HCT116 (cell line): ENCODE results near the gene DZIP3. TPM values are rescaled to one million over a fixed set of nuclear protein-coding genes. Genes with fewer than 3 reads are reported as not detected.

Experiments
- ATAC-seq: fragments of 200-7000 bp; cut with Tn5 transposase; 2 replicates; pipeline ENCODE4 v1.9.1; 2020; ENCODE audit warnings: mild to moderate bottlenecking, moderate library complexity
- BruUV-seq: library from RNA; stranded (reverse); fragments of 400-500 nt; replicated peaks from 2 replicates; lab custom pipeline; 2021; lab: Mats Ljungman, UMichigan
- CTCF ChIA-PET: fragments of 300-600 bp; sonication (Branson Sonifier 250); formaldehyde crosslinking; loops from one replicate; lab custom pipeline; 2021; ENCODE audit warnings: antibody characterized with exemption; lab: Charles Lee
- POLR2A ChIA-PET: fragments of 300-600, 350-600 bp; sonication (Branson Sonifier 250); formaldehyde crosslinking; loops from one replicate; lab custom pipeline; 2021; ENCODE audit warnings: antibody characterized with exemption; lab: Charles Lee
- RAD21 ChIA-PET, 2 experiments: fragments of 300-600 bp; sonication (Branson Sonifier 250); formaldehyde crosslinking; loops; one replicate each; lab custom pipeline; 2023; ENCODE audit warnings: low total read pairs in 2 of 2; ENCODE audit not compliant: uncharacterized antibody in 2 of 2, unreplicated experiment in 2 of 2, low non-redundant PET in 1 of 2; lab: Charles Lee
- DNase-seq: peaks from one replicate; pipeline ENCODE4 v3.0.0-alpha.2; 2010; ENCODE audit warnings: low read depth, low spot score
- H2AFZ ChIP-seq: fragments of 200-600 bp; shearing (Covaris generic), sonication (generic); 2 replicates; pipeline ENCODE4 v1.6.1; 2017; ENCODE audit warnings: low read depth, mixed run types, mixed read lengths, antibody characterized with exemption, low read length; ENCODE audit not compliant: poor library complexity, severe bottlenecking
- H3K27ac ChIP-seq: 2 replicates; pipeline ENCODE4 v1.5.1; 2012; ENCODE audit warnings: low read depth, low read length
- H3K27me3 ChIP-seq: fragments of 200-600 bp; sonication (generic); 2 replicates; pipeline ENCODE4 v1.6.1; 2016; ENCODE audit warnings: mixed run types, low read length, mixed read lengths; ENCODE audit not compliant: insufficient read depth
- H3K36me3 ChIP-seq, 2 experiments: fragments of 200-500 bp in 1 of 2; fragments of 200-600 bp in 1 of 2; sonication (Bioruptor generic) in 1 of 2; sonication (generic) in 1 of 2; 2 replicates each; pipeline versions ENCODE4 v1.5.1 to v1.6.1; 2014 to 2016; ENCODE audit warnings: low read length in 2 of 2, inconsistent platforms in 1 of 2, mixed read lengths in 1 of 2, mixed run types in 1 of 2; ENCODE audit not compliant: insufficient read depth in 2 of 2, control insufficient read depth in 1 of 2
- H3K4me1 ChIP-seq, 2 experiments: fragments of 200-600 bp in 1 of 2; sonication (generic) in 1 of 2; 2 replicates each; pipeline versions ENCODE4 v1.5.1 to v1.6.1; 2012 to 2017; ENCODE audit warnings: low read length in 2 of 2, inconsistent platforms in 1 of 2, mild to moderate bottlenecking in 1 of 2, mixed read lengths in 1 of 2, mixed run types in 1 of 2, moderate library complexity in 1 of 2; ENCODE audit not compliant: insufficient read depth in 2 of 2, control insufficient read depth in 1 of 2
- H3K4me2 ChIP-seq: fragments of 200-600 bp; sonication (generic); 2 replicates; pipeline ENCODE4 v1.6.1; 2017; ENCODE audit warnings: mixed run types, low read length, mixed read lengths
- H3K4me3 ChIP-seq, 2 experiments: fragments of 200-600 bp in 1 of 2; sonication (generic) in 1 of 2; replicated peaks in 1 of 2; 2 replicates each; pipeline ENCODE4 v1.5.1; 2011 to 2016; ENCODE audit warnings: low read length in 2 of 2, control low read depth in 1 of 2, low read depth in 1 of 2, mild to moderate bottlenecking in 1 of 2, mixed read lengths in 1 of 2, mixed run types in 1 of 2
- H3K79me2 ChIP-seq: fragments of 200-600 bp; sonication (generic); 2 replicates; pipeline ENCODE4 v1.6.1; 2017; ENCODE audit warnings: mild to moderate bottlenecking, mixed run types, low read length, moderate library complexity, mixed read lengths; ENCODE audit not compliant: insufficient read depth
- H3K9ac ChIP-seq: fragments of 200-600 bp; sonication (generic); 2 replicates; pipeline ENCODE4 v1.6.1; 2016; ENCODE audit warnings: low read length, mixed read lengths
- H3K9me2 ChIP-seq: fragments of 200-600 bp; sonication (generic), shearing (Covaris generic); 2 replicates; pipeline ENCODE4 v1.6.1; 2017; ENCODE audit warnings: mixed run types, mild to moderate bottlenecking, moderate library complexity; ENCODE audit not compliant: insufficient read depth
- H3K9me3 ChIP-seq, 2 experiments: fragments of 200-500 bp in 1 of 2; fragments of 200-600 bp in 1 of 2; sonication (Bioruptor generic) in 1 of 2; sonication (generic) in 1 of 2; 2 replicates each; pipeline ENCODE4 v1.6.1; 2014 to 2017; ENCODE audit warnings: low read length in 2 of 2, mixed read lengths in 2 of 2, inconsistent platforms in 1 of 2, low read depth in 1 of 2, mild to moderate bottlenecking in 1 of 2, mixed run types in 1 of 2, moderate library complexity in 1 of 2; ENCODE audit not compliant: control insufficient read depth in 1 of 2, insufficient read depth in 1 of 2
- H4K20me1 ChIP-seq: fragments of 200-600 bp; sonication (generic), shearing (Covaris generic); 2 replicates; pipeline ENCODE4 v1.6.1; 2017; ENCODE audit warnings: mixed run types, mild to moderate bottlenecking, moderate library complexity; ENCODE audit not compliant: insufficient read depth
- ATF3 ChIP-seq: IDR thresholded peaks from 2 replicates; pipeline ENCODE4 v1.6.1; 2012
- CEBPB ChIP-seq: IDR thresholded peaks from 2 replicates; pipeline ENCODE4 v1.6.1; 2012; ENCODE audit warnings: low read depth
- EGR1 ChIP-seq: IDR thresholded peaks from 2 replicates; pipeline ENCODE4 v1.6.1; 2012; ENCODE audit warnings: low read depth
- EZH2 ChIP-seq: fragments of 200-600 bp; sonication (generic); IDR thresholded peaks from 2 replicates; pipeline ENCODE4 v1.6.1; 2017; ENCODE audit warnings: antibody characterized with exemption, mixed run types
- EZH2phosphoT487 ChIP-seq: fragments of 200-600 bp; IDR thresholded peaks from 2 replicates; pipeline ENCODE4 v1.6.1; 2018; ENCODE audit warnings: antibody characterized with exemption, borderline replicate concordance
- JUND ChIP-seq: IDR thresholded peaks from 2 replicates; pipeline ENCODE4 v1.6.1; 2012
- POLR2A ChIP-seq: IDR thresholded peaks from 2 replicates; pipeline ENCODE4 v1.7.0; 2011; ENCODE audit warnings: borderline replicate concordance; ENCODE audit not compliant: insufficient read depth, insufficient read length; ENCODE audit errors: extremely low read depth
- POLR2AphosphoS5 ChIP-seq: IDR thresholded peaks from 2 replicates; pipeline ENCODE4 v1.6.1; 2011; ENCODE audit warnings: mild to moderate bottlenecking, low read depth, low read length, moderate library complexity
- RAD21 ChIP-seq: IDR thresholded peaks from 2 replicates; pipeline ENCODE4 v1.6.1; 2012; ENCODE audit warnings: low read depth, mild to moderate bottlenecking
- REST ChIP-seq: IDR thresholded peaks from 2 replicates; pipeline ENCODE4 v1.6.1; 2012; ENCODE audit warnings: low read depth
- SRF ChIP-seq: IDR thresholded peaks from 2 replicates; pipeline ENCODE4 v1.6.1; 2012; ENCODE audit warnings: low read depth
- TCF7L2 ChIP-seq: IDR thresholded peaks from 2 replicates; pipeline ENCODE4 v1.7.0; 2011; ENCODE audit warnings: borderline replicate concordance, inconsistent platforms; ENCODE audit not compliant: insufficient read depth, insufficient read length; ENCODE audit errors: extremely low read depth
- ZNF274 ChIP-seq: fragments of 200-500 bp; sonication (Bioruptor generic); IDR thresholded peaks from 2 replicates; pipeline ENCODE4 v1.6.1; 2014; ENCODE audit warnings: mild to moderate bottlenecking, low read depth, low read length, inconsistent platforms
- intact Hi-C: fragments of 100-400 bp; cut with micrococcal nuclease; formaldehyde crosslinking; loops from 2 replicates; pipeline ENCODE4 v1.10.0; 2022
- total RNA-seq: library from RNA; stranded (reverse); gene quantifications from one replicate; pipeline ENCODE4 v1.2.1, GENCODE V29; 2021; ENCODE audit not compliant: unreplicated experiment
- TF ChIP-seq, protein P1 (sequence below): IDR thresholded peaks from 2 replicates; pipeline ENCODE4 v1.6.1; 2012

The DZIP3 gene
- total RNA-seq, 1 experiment from 2014 or later = 19.4 TPM

GRCh38 chr3:108608750-108609149 is 19.2 kb downstream of the DZIP3 start:
- no peak overlapping the region for H3K4me2 ChIP-seq

GRCh38 chr3:108610651-108611050 is 21.1 kb downstream of the DZIP3 start:
- no TSS peak for BruUV-seq
- H3K9me3 ChIP-seq = no peaks in the 10 kb centered on the region
- TF ChIP-seq, protein P1, sequence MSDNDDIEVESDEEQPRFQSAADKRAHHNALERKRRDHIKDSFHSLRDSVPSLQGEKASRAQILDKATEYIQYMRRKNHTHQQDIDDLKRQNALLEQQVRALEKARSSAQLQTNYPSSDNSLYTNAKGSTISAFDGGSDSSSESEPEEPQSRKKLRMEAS = no peak
- no peak for TF ChIP-seq EZH2
- no peak for TF ChIP-seq CEBPB
- no peak for TF ChIP-seq TCF7L2
- no peak for TF ChIP-seq POLR2AphosphoS5
- TF ChIP-seq RAD21 = no peak
- TF ChIP-seq JUND = no peak
- no peak for TF ChIP-seq REST
- TF ChIP-seq ZNF274 = no peak
- no peak for TF ChIP-seq EZH2phosphoT487
- TF ChIP-seq EGR1 = no peak
- no peak for TF ChIP-seq SRF

More at GRCh38 chr3:108608750-108609149, 19.2 kb downstream of the DZIP3 start:
- Histone ChIP-seq H3K4me3 (no peak overlapping the region), H3K9me3 (no peaks in the 10 kb centered on the region), H2AFZ (no peak overlapping the region), H3K9me2 (no peaks in the 10 kb centered on the region), H3K36me3 (no peaks in the 10 kb centered on the region), H4K20me1 (no peaks in the 10 kb centered on the region), H3K27me3 (no peaks in the 10 kb centered on the region), H3K4me1 (no peaks in the 10 kb centered on the region), H3K9ac (no peak overlapping the region), H3K79me2 (no peaks in the 10 kb centered on the region), H3K27ac (no peak overlapping the region)
- TF ChIP-seq, protein P1 = no peak
- TF ChIP-seq POLR2AphosphoS5 (no peak), EZH2phosphoT487 (no peak), RAD21 (no peak), POLR2A (no peak), TCF7L2 (no peak), ATF3 (no peak), CEBPB (no peak), JUND (no peak)
- ChIA-PET POLR2A (no interaction called here), CTCF (no interaction called here), RAD21 (no interaction called here)
- BruUV-seq = no TSS peak
- DNase-seq = no peak
- ATAC-seq = no peak
- intact Hi-C loops = no loop called here

More at GRCh38 chr3:108610651-108611050, 21.1 kb downstream of the DZIP3 start:
- no peak overlapping the region for H2AFZ ChIP-seq
- ChIA-PET RAD21 (no interaction called here), CTCF (no interaction called here), POLR2A (no interaction called here)
- no peaks in the 10 kb centered on the region for H3K9me2 ChIP-seq
- H3K36me3 ChIP-seq = no peaks in the 10 kb centered on the region
- no peaks in the 10 kb centered on the region for H3K27me3 ChIP-seq
- H3K4me2 ChIP-seq = no peak overlapping the region
- no peak for ATAC-seq
- no peak overlapping the region for H3K9ac ChIP-seq
- intact Hi-C loops = no loop called here
- DNase-seq = no peak
- no peaks in the 10 kb centered on the region for H3K4me1 ChIP-seq
- no peaks in the 10 kb centered on the region for H4K20me1 ChIP-seq
- no peaks in the 10 kb centered on the region for H3K79me2 ChIP-seq
- no peak overlapping the region for H3K4me3 ChIP-seq
- no peak overlapping the region for H3K27ac ChIP-seq
